ENCODE measurements around the gene RFX2.

GRCh38 chr19:6044056-6044805, 66.1 kb downstream of the RFX2 start:
- TF ChIP-seq YY1 (IDR thresholded peaks at IDR 0.05; ENCODE audit: insufficient read depth, insufficient read length), result no peak
- TF ChIP-seq ZNF274 (IDR thresholded peaks at IDR 0.05; ENCODE audit: low read depth, low read length), result no peak

All from NT2/D1 (cell line).